Activated CD4-positive, alpha-beta T cell treated with anti-CD3 and anti-CD28 coated beads for 36 hours (primary cell): Measurements from ENCODE around the gene RASSF3. TPM values are rescaled to one million over a fixed set of nuclear protein-coding genes. Genes with fewer than 3 reads are reported as not detected.
A peak's percentile ranks its signal among the peaks of the same experiment; 100 is the strongest.

Experiments
- ATAC-seq: fragments of 200-7000 bp; cut with Tn5 transposase; one replicate; pipeline ENCODE4 v1.10.0; 2021; ENCODE audit warnings: mild to moderate bottlenecking, moderate library complexity
- CTCF ChIA-PET: fragments of 350-600 bp; sonication (Branson Sonifier 250); formaldehyde crosslinking; loops from one replicate; lab custom pipeline; 2021; ENCODE audit warnings: antibody characterized with exemption; lab: Charles Lee
- POLR2A ChIA-PET: fragments of 350-600 bp; sonication (Branson Sonifier 250); formaldehyde crosslinking; loops from one replicate; lab custom pipeline; 2021; ENCODE audit warnings: antibody characterized with exemption, inconsistent platforms; lab: Charles Lee
- DNase-seq: peaks from one replicate; pipeline ENCODE4 v3.0.0-alpha.2; 2020
- H3K27ac Mint-ChIP-seq: one replicate; pipeline ENCODE4 v1.8.0; 2021; ENCODE audit warnings: mixed read lengths
- H3K27me3 Mint-ChIP-seq: one replicate; pipeline ENCODE4 v1.8.0; 2021; ENCODE audit warnings: mixed read lengths
- H3K36me3 Mint-ChIP-seq: one replicate; pipeline ENCODE4 v1.8.0; 2021; ENCODE audit warnings: low read depth, mixed read lengths
- H3K4me1 Mint-ChIP-seq: one replicate; pipeline ENCODE4 v1.8.0; 2021; ENCODE audit warnings: mixed read lengths
- H3K4me3 Mint-ChIP-seq: one replicate; pipeline ENCODE4 v1.8.0; 2021; ENCODE audit warnings: mild to moderate bottlenecking, moderate library complexity, mixed read lengths
- H3K9me3 Mint-ChIP-seq: one replicate; pipeline ENCODE4 v1.8.0; 2021; ENCODE audit warnings: low read depth, mixed read lengths
- intact Hi-C, 2 experiments: fragments of 100-400 bp; cut with DNase I in 1 of 2; cut with micrococcal nuclease in 1 of 2; formaldehyde crosslinking; loops; one replicate each; pipeline versions ENCODE4 v1.14.2 to v1.15.1; 2022 to 2024; cut with DNase I, micrococcal nuclease
- total RNA-seq, 2 experiments: library from RNA; stranded (reverse); gene quantifications; one replicate each; pipeline ENCODE4 v1.2.3, GENCODE V29; 2021

The RASSF3 gene
- total RNA-seq, 2 experiments from 2014 or later = 38.0 to 39.0 TPM

GRCh38 chr12:64670919-64671639 is 60.8 kb downstream of the RASSF3 start:
- ChIA-PET POLR2A (no interaction called here), CTCF (interaction anchor here (0.7 to 1.3 kb wide), 2 partner anchors 18 to 25 kb away, joined by 3 read pairs; no protein-coding TSS in a partner anchor)
- H3K27ac Mint-ChIP-seq = peak overlapping the region; percentile 98
- ATAC-seq = peak; percentile 64
- intact Hi-C loops = loop anchor here in 1 of 2 experiments (1.0 to 10.0 kb wide), 2 partner anchors 8 to 1634 kb away; partner anchors contain the start of gene HELB
- H3K4me3 Mint-ChIP-seq = peak overlapping the region; percentile 51
- H3K4me1 Mint-ChIP-seq = peaks cover 90% of the 10 kb centered on the region
- peak; percentile 62 for DNase-seq
- peaks cover 2% of the 10 kb centered on the region for H3K36me3 Mint-ChIP-seq
- no peaks in the 10 kb centered on the region for H3K27me3 Mint-ChIP-seq
- no peaks in the 10 kb centered on the region for H3K9me3 Mint-ChIP-seq

DNA sequence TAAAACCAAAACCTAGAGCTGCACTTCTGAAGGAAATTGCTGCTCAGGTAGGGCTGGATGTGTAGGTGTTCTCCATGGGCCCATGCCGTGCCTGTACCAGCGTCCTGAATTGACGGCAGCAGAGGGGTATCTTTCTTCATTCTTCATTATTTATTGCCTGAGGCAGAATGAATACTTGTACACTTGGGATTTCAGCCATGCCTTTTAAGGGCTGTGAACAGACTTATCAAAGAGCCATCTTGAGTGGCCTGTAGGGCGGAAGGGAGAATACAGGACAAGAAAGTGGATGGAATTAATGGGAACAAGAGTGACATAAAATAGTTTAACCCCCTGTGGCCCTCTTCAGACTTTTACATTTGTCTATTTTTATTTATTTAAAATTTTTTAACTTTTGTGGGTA is 61.4 kb downstream of the RASSF3 start:
- Mint-ChIP-seq H3K27me3 (no peaks in the 10 kb centered on the region), H3K36me3 (peaks cover 2% of the 10 kb centered on the region)
- CTCF ChIA-PET = interaction anchor here (1.2 to 1.3 kb wide), 2 partner anchors 9 to 17 kb away, joined by 3 to 6 read pairs; no protein-coding TSS in a partner anchor

GRCh38 chr12:64672925-64673409 is 62.7 kb downstream of the RASSF3 start:
- Mint-ChIP-seq H3K27ac (peak overlapping the region; percentile 92), H3K36me3 (peaks cover 2% of the 10 kb centered on the region), H3K4me3 (peak overlapping the region; percentile 37), H3K4me1 (peaks cover 90% of the 10 kb centered on the region), H3K9me3 (no peaks in the 10 kb centered on the region), H3K27me3 (no peaks in the 10 kb centered on the region)
- CTCF ChIA-PET = interaction anchor here (1.2 kb wide), 2 partner anchors 8 to 48 kb away, joined by 5 to 6 read pairs; no protein-coding TSS in a partner anchor
- intact Hi-C loops = loop anchor here in 1 of 2 experiments (10.0 kb wide), 1 partner anchor 1632 kb away; the partner anchor contains the start of gene HELB
- POLR2A ChIA-PET = interaction anchor here (0.5 to 0.6 kb wide), 2 partner anchors 51 to 62 kb away, joined by 3 to 4 read pairs; no protein-coding TSS in a partner anchor
- DNase-seq = peak; percentile 60
- no peak for ATAC-seq

More for the DNA sequence above, 61.4 kb downstream of the RASSF3 start:
- intact Hi-C loops = loop anchor here in 1 of 2 experiments (1.0 to 10.0 kb wide), 2 partner anchors 8 to 1633 kb away; partner anchors contain the start of gene HELB
- peak overlapping the region; percentile 98 for H3K27ac Mint-ChIP-seq
- DNase-seq (no peak), ATAC-seq (peak; percentile 3)
- no peaks in the 10 kb centered on the region for H3K9me3 Mint-ChIP-seq
- H3K4me3 Mint-ChIP-seq = peak overlapping the region; percentile 51
- POLR2A ChIA-PET = no interaction called here
- H3K4me1 Mint-ChIP-seq = peaks cover 90% of the 10 kb centered on the region

- no peaks in the 10 kb centered on the region for H3K27me3 Mint-ChIP-seq
- ChIA-PET CTCF (interaction anchor here (0.8 kb wide), 1 partner anchor 63 kb away, joined by 3 read pairs; the partner anchor contains the start of gene RASSF3), POLR2A (interaction anchor here (0.5 to 0.6 kb wide), 2 partner anchors 12 to 52 kb away, joined by 3 to 7 read pairs; no protein-coding TSS in a partner anchor)
- peak overlapping the region; percentile 92 for H3K27ac Mint-ChIP-seq
- H3K36me3 Mint-ChIP-seq = peaks cover 2% of the 10 kb centered on the region
- intact Hi-C loops = loop anchor here in 1 of 2 experiments (10.0 kb wide), 1 partner anchor 1631 kb away; the partner anchor contains the start of gene HELB
- H3K4me1 Mint-ChIP-seq = peaks cover 91% of the 10 kb centered on the region
- ATAC-seq = no peak
- DNase-seq = no peak
- H3K4me3 Mint-ChIP-seq = peak overlapping the region; percentile 37
- no peaks in the 10 kb centered on the region for H3K9me3 Mint-ChIP-seq
Measured at GRCh38 chr12:64673490-64674169, 63.3 kb downstream of the RASSF3 start.

- no peaks in the 10 kb centered on the region for H3K27me3 Mint-ChIP-seq
- CTCF ChIA-PET = interaction anchor here (0.7 to 1.1 kb wide), 3 partner anchors 49 to 64 kb away, joined by 3 to 4 read pairs (median 4); partner anchors contain the start of gene RASSF3
- DNase-seq = peak; percentile 38
- peak overlapping the region; percentile 92 for H3K27ac Mint-ChIP-seq
- peak overlapping the region; percentile 18 for H3K4me3 Mint-ChIP-seq
- peaks cover 2% of the 10 kb centered on the region for H3K36me3 Mint-ChIP-seq
- H3K4me1 Mint-ChIP-seq = peaks cover 92% of the 10 kb centered on the region
- no peak for ATAC-seq
- intact Hi-C loops = loop anchor here in 1 of 2 experiments (10.0 kb wide), 1 partner anchor 1630 kb away; the partner anchor contains the start of gene HELB
- POLR2A ChIA-PET = no interaction called here
- no peaks in the 10 kb centered on the region for H3K9me3 Mint-ChIP-seq
Measured at GRCh38 chr12:64674367-64674922, 64.2 kb downstream of the RASSF3 start.

GRCh38 chr12:64675795-64676194 is 65.5 kb downstream of the RASSF3 start:
- DNase-seq (peak; percentile 41), ATAC-seq (no peak)
- H3K4me1 Mint-ChIP-seq = peaks cover 94% of the 10 kb centered on the region
- peaks cover 2% of the 10 kb centered on the region for H3K36me3 Mint-ChIP-seq
- H3K4me3 Mint-ChIP-seq = no peak overlapping the region
- no peaks in the 10 kb centered on the region for H3K9me3 Mint-ChIP-seq
- ChIA-PET POLR2A (interaction anchor here (0.7 kb wide), 1 partner anchor 16 kb away, joined by 3 read pairs; no protein-coding TSS in a partner anchor), CTCF (interaction anchor here (0.7 to 1.2 kb wide), 4 partner anchors 8 to 312 kb away, joined by 3 to 4 read pairs (median 4); no protein-coding TSS in a partner anchor)
- peak overlapping the region; percentile 83 for H3K27ac Mint-ChIP-seq
- intact Hi-C loops = loop anchor here in 1 of 2 experiments (10.0 kb wide), 1 partner anchor 1629 kb away; the partner anchor contains the start of gene HELB
- no peaks in the 10 kb centered on the region for H3K27me3 Mint-ChIP-seq

DNA sequence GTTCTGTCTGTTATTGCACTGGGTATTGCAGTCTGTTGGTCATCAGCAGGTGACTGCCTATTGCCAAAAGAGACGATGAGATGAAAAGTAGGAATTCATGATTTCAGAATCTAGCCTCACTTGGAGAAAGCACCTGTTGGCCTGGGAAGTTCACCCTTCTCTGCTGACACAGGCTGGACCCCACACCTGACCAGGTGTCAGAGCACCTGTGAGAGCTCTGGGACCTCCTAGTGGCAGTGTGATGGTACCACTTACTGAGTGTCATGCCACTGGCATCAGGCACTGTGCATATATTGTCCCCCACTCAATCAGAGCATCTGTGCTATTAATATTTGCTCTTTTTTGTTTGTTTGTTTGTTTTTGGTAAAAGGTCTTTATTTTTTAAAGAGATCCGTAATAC is 68.0 kb downstream of the RASSF3 start:
- Mint-ChIP-seq H3K4me1 (peaks cover 96% of the 10 kb centered on the region), H3K36me3 (peaks cover 6% of the 10 kb centered on the region), H3K9me3 (no peaks in the 10 kb centered on the region), H3K27ac (peak overlapping the region; percentile 61), H3K27me3 (no peaks in the 10 kb centered on the region), H3K4me3 (no peak overlapping the region)
- ChIA-PET POLR2A (interaction anchor here (1.0 kb wide), 1 partner anchor 53 kb away, joined by 4 read pairs; no protein-coding TSS in a partner anchor), CTCF (interaction anchor here (0.7 to 4.2 kb wide), 7 partner anchors 9 to 646 kb away, joined by 3 to 23 read pairs (median 6); no protein-coding TSS in a partner anchor)
- ATAC-seq (no peak), DNase-seq (no peak)
- intact Hi-C loops = loop anchor here (2.0 to 10.0 kb wide), 3 partner anchors 15 to 1627 kb away; partner anchors contain the start of gene HELB (in 1 of the 2)

DNA sequence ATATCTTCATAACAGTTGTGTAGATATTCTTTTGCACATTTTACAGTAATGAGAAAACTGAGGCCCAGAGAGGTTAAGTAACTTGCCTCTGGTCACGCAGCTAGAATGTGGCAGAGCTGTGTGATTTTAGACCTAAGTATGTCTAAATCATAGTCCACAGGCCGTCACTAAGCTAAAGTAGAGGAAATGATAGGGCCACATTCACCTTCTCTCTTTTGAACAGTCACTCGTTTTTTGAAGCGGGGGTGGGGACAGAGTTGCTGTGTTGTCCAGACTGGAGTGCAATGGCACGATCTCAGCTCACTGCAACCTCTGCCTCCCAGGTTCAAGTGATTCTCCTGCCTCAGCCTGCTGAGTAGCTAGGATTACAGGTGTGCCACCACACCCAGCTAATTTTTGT is 68.5 kb downstream of the RASSF3 start:
- CTCF ChIA-PET = interaction anchor here (0.6 to 4.2 kb wide), 7 partner anchors 10 to 84 kb away, joined by 3 to 23 read pairs (median 6); no protein-coding TSS in a partner anchor
- Mint-ChIP-seq H3K36me3 (peaks cover 10% of the 10 kb centered on the region), H3K27ac (peak overlapping the region; percentile 91), H3K4me3 (no peak overlapping the region), H3K9me3 (peaks cover 2% of the 10 kb centered on the region), H3K4me1 (peaks cover 96% of the 10 kb centered on the region), H3K27me3 (no peaks in the 10 kb centered on the region)
- ATAC-seq (no peak), DNase-seq (peak; percentile 61)
- intact Hi-C loops = loop anchor here (1.0 to 10.0 kb wide), 6 partner anchors 8 to 1626 kb away; partner anchors contain the start of genes HELB (in 1 of the 2) and RASSF3 (in 1 of the 2)
- POLR2A ChIA-PET = no interaction called here

GRCh38 chr12:64679487-64680001 is 69.2 kb downstream of the RASSF3 start:
- peaks cover 16% of the 10 kb centered on the region for H3K36me3 Mint-ChIP-seq
- peaks cover 96% of the 10 kb centered on the region for H3K4me1 Mint-ChIP-seq
- intact Hi-C loops = loop anchor here (1.0 to 10.0 kb wide), 8 partner anchors 8 to 1625 kb away; partner anchors contain the start of genes HELB (in 1 of the 2), RASSF3 (in 1 of the 2) and TBK1 (in 1 of the 2)
- CTCF ChIA-PET = interaction anchor here (0.6 to 4.2 kb wide), 7 partner anchors 11 to 85 kb away, joined by 3 to 23 read pairs (median 6); no protein-coding TSS in a partner anchor
- no peaks in the 10 kb centered on the region for H3K27me3 Mint-ChIP-seq
- POLR2A ChIA-PET = no interaction called here
- peak; percentile 79 for DNase-seq
- H3K27ac Mint-ChIP-seq = peak overlapping the region; percentile 91
- H3K9me3 Mint-ChIP-seq = peaks cover 2% of the 10 kb centered on the region
- H3K4me3 Mint-ChIP-seq = peak overlapping the region; percentile 53
- peak; percentile 59 for ATAC-seq
